GM18868 (cell line): ENCODE results near the gene NOTO.
"Not testable (repeated sequence)": the region's sequence is repeated elsewhere in the genome, so short reads cannot be mapped to it uniquely, and the experiment has no call there.

Experiments
- ATAC-seq: cut with Tn5 transposase; IDR thresholded peaks from one replicate; pipeline ENCODE4 v1.9.1; 2021; ENCODE audit warnings: mild to moderate bottlenecking, moderate library complexity; ENCODE audit not compliant: unreplicated experiment

Gene NOTO

DNA sequence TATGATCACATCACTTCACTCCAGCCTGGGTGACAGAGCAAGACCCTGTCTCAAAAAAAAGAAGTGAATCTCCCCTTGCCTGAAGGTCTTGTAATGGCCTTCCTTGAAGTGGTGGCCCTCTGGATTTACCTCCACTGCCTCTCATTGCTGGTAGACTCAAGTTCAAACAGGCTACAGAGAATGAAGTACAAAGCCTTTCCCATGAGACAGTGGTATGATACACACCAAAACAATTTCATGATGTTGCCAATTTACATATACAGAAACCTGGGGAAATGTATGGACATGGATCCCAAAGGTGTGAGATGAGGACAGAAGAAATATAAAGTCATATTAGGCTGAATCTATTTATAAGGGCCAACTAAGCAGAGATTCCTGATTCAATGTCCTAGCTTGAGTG is 4.8 kb upstream of the NOTO start:
- no peak for ATAC-seq

DNA sequence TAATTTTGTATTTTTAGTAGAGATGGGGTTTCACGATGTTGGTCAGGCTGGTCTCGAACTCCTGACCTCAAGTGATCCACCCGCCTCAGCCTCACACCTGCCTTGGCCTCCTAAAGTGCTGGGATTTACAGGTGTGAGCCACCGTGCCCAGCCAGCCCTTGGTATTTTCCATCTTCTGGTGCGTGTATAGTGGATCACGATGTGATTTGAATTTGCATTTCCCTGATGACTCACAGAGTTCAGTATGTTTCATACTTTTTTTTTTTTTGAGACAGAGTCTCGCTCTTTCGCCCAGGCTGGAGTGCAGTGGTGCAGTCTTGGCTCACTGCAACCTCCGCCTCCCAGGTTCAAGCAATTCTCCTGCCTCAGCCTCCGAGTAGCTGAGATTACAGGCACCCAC is 2.1 kb upstream of the NOTO start:
- not testable (repeated sequence) for ATAC-seq

DNA sequence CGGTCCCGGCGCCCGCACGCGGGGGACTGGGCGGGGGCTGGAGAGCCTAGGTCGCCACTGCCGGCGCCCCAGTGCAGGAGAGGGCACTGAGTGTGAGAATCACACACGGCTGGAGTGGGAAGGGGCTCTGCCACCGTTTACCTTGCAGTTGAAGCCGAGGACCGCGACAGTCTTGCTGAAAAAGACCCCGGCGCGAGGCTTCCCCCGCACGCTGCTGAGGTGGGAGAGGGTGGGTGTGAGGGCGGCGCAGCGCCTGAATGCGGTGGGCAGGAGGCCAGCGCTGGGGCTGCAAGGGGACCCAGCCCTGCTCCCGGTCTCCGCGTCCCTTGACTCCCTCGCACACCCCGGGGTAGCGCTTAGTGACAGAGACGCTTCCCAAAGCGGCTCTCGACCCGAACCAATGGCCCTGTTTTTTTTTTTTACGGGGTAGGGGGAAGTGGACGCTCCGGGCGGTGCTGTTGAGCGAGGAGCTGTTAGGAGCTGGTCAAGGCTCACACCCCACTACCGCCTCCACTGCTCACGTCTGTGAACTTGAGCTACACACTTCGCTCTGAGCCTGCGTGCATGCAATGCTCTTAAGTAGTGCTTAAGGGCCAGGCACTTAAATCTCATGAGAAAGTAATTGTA is 794 bp downstream of the NOTO start:
- ATAC-seq, result no peak

- ATAC-seq, result no peak
Measured at GRCh38 chr2:73205611-73206010, 3.2 kb downstream of the NOTO start.

DNA sequence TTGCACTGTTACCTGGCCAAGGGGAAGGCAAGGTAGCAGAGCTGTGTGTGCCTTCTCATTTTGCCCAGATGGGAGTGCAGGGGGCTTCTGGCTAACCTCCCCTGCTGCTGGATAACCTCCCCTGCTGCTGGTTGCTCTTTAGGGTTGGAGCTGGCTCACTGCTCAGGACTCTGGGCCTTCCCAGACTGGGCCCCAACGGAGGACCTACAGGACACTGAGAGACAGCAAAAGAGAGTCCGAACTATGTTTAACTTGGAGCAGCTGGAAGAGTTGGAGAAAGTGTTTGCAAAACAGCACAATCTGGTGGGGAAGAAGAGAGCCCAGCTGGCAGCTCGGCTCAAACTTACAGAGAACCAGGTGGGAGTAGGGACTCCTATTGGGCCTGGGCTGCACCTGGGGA is 5.9 kb downstream of the NOTO start:
- ATAC-seq, result no peak

- ATAC-seq, result no peak
Measured at GRCh38 chr2:73210019-73210418, 7.6 kb downstream of the NOTO start.

GRCh38 chr2:73210696-73211095 is 8.3 kb downstream of the NOTO start:
- no peak for ATAC-seq

- ATAC-seq, result no peak
Measured at GRCh38 chr2:73212098-73212447, 9.7 kb downstream of the NOTO start.

DNA sequence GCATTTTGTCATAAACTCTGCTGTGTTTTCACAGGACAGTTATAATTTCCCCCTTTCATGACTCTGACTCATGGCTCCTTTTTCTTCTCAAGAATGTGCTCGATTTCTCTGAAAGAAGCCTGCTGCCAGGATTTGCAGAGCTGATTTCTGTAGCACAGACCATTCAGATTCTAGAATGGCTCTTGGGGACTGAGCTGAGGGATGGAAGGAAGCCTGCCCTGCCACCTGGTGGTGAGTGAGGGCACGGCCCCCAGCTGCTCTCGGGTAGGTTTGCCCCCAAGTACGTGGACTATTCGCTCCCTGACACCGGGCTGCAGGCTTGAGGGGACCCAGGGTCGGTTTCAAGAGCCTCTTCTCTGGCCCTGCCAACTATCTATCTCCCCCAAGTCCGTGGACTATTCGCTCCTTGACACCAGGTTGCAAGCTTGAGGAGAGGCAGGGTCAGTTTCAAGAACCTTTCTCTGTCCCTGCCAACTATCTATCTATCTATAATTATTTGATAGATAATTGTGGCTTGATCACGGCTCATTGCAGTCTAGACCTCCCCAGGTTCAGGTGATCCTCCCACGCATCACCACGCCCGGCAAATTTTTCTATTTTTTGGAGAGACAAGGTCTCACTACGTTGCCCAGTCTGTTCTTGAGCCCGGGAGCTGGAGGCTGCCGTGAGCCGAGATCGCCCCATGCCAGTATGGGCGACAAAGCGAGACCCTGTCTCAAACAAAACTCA is 10.2 kb downstream of the NOTO start:
- ATAC-seq, result peak; percentile 78

GRCh38 chr2:73214120-73215035 is 12.0 kb downstream of the NOTO start, which contains the start of gene SMYD5:
SMYD5 (plus strand) TSS chr2:73214245; CDS start chr2:73214267, 22 bp downstream.
- ATAC-seq, result peak; percentile 86

- ATAC-seq, result no peak
Measured at GRCh38 chr2:73215254-73215653, 12.9 kb downstream of the NOTO start.

GRCh38 chr2:73217160-73217559 is 14.8 kb downstream of the NOTO start:
- ATAC-seq, result no peak

GRCh38 chr2:73217826-73218225 is 15.5 kb downstream of the NOTO start:
- ATAC-seq, result no peak

DNA sequence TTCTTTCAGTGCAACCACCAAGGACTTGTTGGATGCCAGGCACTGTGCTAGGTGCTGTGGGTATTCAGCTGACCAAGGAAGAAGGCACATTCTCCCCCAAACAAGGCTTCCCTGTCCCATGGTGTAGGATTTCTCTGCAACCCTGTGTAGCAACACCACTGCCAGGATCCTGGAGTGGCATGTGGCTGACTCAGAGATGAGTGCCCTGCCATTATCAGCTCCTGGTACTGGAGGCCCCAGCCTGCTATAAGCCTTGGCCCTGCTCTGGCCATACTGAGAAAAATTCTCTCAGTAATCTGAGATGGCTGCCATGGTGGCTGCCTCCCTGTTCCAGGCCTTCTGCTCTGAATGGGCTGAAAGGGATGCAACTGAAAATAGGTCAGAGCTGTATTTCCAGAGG is 15.9 kb downstream of the NOTO start:
- no peak for ATAC-seq

DNA sequence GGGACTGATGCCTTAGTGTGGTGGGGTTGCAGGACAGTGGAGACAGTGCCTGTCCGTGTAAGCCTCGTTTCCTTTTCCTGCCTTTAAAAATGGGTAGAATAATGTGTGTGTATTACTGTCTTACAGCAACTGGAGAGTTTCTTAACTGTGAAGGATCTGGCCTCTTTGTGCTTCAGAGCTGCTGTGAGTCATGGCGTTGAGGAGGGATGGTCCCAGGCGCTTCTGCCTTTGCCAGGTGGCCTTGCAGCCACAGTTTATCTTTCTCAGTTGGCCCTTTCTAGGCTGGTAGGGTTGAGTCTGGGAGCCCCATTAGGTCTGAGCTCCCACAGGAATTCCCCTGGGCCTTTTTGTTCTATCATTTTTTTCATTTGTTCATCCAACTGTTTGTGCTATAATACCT is 21.4 kb downstream of the NOTO start:
- no peak for ATAC-seq

DNA sequence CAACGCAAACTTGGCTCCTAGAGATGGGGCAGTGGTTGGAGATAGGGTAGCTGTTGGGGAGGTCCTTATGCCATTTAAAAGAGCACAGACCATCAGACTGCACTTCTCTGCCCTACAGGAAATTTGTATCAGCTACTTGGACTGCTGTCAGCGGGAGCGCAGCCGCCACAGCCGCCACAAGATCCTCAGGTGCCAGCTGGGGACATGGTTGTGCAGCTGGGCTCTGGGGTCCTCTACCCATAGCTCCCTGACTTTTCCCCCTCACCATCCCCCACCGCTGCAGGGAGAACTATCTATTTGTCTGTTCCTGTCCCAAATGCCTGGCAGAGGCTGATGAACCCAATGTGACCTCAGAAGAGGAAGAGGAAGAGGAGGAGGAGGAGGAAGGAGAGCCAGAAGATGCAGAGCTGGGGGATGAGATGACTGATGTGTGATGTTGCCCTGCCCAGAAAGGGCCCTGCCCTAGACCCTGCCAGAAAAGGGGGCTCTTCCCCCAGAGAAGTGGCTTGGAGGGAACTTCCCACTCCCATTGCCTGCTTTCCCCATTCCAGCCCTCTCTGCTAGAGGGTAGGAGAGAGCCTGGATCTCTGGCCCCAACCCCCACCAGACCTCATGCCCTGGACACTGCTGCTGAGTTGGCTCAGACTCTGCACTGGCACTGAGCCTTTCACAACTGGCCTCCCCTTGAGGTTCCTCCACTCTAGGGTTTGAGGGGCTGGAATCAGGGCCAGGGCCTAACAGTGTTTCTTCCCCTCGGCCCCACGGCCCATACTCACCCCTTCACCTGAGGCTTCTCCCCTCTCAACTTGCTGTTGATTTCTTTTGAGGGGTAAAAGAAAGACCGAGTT is 23.4 kb downstream of the NOTO start:
- no peak for ATAC-seq

GRCh38 chr2:73227086-73227485 is 24.7 kb downstream of the NOTO start:
- no peak for ATAC-seq

GRCh38 chr2:73228631-73229030 is 26.3 kb downstream of the NOTO start:
- ATAC-seq, result no peak

DNA sequence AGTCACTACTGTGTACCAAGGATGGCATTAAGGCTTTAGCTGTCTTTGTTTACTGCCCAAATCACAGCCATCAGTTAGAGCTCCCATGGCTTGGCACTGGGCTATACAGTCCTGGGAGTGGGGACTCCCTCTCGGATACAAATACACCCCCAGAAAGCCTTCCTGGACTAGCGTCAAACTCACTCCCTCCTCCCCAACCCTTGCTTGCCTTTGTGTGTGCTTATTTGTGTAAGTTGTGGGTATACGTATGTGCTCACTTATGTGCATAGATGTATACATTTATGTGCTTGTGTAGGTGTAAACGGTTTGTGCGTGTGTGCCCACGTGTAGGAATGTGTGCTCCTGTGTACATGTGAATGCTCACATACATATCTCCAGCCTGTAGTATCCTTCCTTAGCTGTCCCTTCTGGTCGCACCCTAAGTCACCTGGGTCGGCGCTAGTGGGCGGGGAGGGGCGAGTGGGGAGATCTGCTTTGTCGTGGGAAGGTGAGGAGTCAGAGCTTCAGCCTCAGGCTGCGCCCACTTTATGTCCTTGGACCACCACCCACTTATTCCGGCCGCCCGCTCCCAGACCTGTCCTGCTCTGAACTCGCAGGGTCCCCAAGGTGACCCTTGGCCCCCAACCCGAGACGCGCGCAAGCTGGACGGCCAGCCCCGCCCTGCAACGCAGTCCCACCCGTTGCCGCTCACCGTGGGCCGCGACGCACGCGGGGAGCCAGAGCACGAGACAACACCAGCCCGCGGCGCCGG is 30.2 kb downstream of the NOTO start:
- ATAC-seq, result peak; percentile 3
